ENCODE measurements around the gene MED25.

DNA sequence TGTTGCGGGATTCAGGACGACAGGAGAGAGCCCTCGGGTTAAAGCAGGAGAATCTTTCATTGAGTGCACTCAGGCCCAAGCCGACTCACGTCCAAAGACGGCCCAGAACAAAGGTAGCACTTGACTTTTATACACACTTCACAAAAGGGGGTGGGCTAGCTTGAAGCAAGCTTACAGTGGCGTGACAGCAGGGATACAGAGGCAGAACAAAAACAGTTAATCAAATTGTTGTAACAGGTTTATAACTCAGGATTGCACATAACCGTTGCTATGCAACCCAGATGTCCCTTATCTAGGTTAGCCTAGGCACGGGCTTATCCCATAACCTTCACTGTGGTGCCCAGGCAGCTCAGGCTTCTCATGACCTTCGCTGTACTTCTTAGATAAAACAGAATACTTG lies 2.0 kb downstream of the MED25 start:
- TF ChIP-seq EZH2 (IDR thresholded peaks at IDR 0.05; ENCODE audit: borderline replicate concordance, low read depth, low read length, poor library complexity, severe bottlenecking), result no peak
- TF ChIP-seq, protein P1, sequence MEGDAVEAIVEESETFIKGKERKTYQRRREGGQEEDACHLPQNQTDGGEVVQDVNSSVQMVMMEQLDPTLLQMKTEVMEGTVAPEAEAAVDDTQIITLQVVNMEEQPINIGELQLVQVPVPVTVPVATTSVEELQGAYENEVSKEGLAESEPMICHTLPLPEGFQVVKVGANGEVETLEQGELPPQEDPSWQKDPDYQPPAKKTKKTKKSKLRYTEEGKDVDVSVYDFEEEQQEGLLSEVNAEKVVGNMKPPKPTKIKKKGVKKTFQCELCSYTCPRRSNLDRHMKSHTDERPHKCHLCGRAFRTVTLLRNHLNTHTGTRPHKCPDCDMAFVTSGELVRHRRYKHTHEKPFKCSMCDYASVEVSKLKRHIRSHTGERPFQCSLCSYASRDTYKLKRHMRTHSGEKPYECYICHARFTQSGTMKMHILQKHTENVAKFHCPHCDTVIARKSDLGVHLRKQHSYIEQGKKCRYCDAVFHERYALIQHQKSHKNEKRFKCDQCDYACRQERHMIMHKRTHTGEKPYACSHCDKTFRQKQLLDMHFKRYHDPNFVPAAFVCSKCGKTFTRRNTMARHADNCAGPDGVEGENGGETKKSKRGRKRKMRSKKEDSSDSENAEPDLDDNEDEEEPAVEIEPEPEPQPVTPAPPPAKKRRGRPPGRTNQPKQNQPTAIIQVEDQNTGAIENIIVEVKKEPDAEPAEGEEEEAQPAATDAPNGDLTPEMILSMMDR (conservative IDR thresholded peaks at IDR 0.05; ENCODE audit: low read depth, low read length), result no peak
